HTR-8/SVneo (cell line): ENCODE measurements around the gene NIPAL1.
A peak's percentile ranks its signal among the peaks of the same experiment; 100 is the strongest.

Experiments used
- DNase-seq: peaks from one replicate; pipeline ENCODE4 v3.0.0; 2011; ENCODE audit warnings: low spot score, mixed read lengths; ENCODE audit not compliant: insufficient read length
- FAIRE-seq: peaks from 2 replicates; lab custom pipeline; 2011; peaks lifted over from hg19 to GRCh38; lab: Jason Lieb, UNC

NIPAL1 gene

DNA sequence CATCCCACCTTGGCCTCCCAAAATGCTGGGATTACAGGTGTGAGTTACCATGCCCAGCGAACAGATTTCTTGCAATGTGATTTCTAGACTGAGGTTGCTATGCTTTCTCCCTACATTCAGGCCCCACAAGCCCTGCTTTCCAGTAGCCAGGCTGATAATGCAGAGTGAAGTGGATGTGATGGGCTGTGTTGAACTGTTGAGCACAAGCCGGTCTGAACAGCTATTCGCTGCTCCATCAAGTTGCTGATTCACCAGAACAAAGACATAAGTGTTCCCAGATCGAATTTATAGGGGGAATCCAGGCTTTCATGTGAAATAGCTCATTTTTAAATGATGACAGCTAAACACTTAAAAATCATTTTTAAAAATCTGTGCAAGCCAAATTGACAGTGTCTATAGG, 8.0 kb downstream of the NIPAL1 start:
- DNase-seq (no peak), FAIRE-seq (no peak)

DNA sequence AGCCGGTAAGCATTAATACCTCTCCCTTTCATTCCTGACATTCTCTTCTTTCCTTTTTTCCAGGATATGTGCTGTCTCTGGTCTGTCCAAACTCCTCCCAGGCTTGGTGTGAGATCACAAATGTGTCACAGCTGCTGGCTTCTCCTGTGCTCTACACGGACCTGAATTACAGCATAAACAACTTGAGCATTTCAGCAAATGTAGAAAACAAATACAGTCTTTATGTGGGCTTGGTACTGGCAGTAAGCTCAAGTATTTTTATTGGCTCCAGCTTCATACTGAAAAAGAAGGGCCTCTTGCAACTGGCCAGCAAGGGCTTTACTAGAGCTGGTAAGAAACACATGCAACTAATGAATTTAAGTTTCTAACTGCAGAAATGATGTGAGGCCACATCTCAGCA, 8.4 kb downstream of the NIPAL1 start:
- DNase-seq (no peak), FAIRE-seq (no peak)

DNA sequence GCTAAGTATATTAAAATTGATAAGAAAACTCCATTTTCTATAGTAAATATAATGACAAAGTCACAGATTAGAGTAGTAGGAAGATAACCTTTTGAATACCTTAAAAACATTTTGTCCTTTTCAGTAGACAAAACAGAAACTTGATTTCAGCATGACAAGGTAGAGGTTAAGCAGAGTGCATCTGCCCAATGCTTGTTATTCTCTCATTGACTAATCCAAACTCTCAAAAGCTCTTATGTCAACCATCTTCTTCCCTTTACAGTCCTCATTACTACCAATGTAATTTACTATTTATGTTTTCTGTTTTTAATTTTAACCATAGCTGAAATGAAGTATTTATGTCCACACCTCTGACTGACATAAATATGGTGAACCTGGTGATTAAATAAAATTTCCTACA, 11.1 kb downstream of the NIPAL1 start:
- DNase-seq (no peak), FAIRE-seq (no peak)

DNA sequence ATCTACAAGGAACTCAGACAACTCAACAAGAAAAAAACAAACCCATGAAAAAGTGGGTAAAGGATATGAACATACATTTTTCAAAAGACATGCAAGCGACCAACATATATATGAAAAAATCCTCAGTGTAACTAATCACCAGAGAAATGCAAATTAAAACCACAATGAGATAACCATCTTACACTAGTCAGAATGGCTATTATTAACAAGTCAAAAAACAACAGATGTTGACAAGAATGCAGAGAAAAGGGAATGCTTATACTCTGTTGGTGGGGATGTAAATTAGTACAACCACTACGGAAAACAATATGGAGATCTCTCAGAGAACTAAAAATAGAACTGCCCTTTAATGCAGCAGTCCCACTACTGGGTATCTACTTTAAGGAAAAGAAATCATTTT, 12.1 kb downstream of the NIPAL1 start:
- DNase-seq (no peak), FAIRE-seq (no peak)

DNA sequence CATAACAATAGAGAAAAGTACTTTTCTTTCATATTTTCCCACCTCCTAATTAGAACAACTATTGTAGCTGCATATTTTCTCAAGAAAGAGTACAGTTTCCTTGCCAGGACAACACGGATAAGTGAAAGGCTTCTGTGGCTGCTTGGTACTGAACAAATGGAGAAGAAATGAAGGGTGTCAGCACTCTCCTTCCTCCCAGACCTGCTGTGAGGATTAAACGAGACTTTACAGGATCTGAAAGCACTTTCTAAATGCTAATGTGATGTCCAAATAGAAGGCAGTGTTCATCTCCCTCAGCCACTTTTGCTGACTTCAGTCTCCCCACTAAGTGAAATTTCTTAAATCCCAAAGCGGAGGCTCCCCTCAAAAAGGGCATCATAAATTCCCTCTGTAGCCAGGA, 13.9 kb downstream of the NIPAL1 start:
- no peak for DNase-seq
- FAIRE-seq: no peak

DNA sequence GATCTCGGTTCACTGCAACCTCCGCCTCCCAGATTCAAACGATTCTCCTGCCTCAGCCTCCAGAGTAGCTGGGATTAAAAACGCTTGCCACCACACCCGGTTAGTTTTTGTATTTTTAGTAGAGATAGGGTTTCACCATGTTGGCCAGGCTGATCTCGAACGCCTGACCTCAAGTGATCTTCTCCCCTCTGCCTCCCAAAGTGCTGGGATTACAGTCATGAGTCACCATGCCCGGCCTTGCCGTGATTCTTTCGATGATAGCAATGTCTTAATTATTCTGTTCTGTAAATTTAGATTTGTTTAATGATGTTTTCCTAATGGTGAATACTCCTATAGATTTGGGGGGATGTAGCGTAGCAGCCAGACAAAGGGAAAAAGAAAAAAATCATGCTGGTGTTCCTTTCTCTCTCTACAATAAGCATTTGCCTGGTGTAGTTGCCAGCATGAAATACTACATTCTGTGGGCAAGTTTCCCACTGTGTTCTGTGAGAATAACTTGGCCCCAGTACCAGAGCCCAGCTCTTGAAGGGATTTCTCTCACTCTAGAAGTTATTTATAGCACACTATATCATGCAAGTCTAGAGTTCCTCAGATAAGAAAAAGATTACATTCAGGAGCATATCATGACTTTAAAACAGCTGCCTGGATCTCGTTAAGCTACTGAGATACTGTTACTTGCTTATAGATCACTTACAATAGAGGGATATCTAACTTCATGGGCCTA, 15.4 kb downstream of the NIPAL1 start:
- FAIRE-seq (no peak), DNase-seq (no peak)

DNA sequence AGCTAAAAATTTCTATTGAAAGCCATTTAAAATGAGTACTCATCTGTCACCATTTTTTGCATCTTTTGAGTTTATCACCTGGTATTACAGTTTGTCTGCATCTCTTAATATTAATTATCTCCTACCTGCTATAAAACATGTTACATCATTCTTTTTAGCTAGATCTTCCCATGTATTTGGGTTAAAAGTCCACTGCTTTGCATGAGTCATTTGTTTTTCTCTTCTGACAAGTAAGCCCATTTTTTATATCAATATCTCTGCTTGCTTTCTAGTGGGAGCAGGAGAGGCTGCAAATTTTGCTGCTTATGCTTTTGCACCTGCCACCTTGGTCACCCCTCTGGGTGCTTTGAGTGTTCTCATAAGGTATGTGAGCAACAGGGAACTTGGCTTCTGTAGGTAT, 16.1 kb downstream of the NIPAL1 start:
- DNase-seq: no peak
- no peak for FAIRE-seq

DNA sequence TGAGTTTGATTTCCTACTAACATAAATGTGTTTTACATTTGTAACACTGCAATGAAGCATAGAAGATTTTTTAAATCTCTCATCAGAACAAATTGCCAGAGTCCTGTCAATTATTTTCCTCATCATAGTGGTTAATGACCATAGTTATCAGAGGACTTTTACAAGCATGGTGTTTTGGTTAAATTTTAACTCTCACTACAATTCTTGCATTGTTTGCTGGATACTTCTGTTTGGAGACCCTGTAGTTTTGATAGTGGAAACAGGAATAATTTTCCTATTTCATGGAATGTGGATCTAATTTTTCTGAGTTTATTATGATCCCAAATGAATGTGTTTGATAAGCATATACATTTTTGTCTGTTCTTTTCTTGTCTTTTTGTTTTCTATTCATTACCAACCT, 16.8 kb downstream of the NIPAL1 start:
- no peak for DNase-seq
- FAIRE-seq: no peak

DNA sequence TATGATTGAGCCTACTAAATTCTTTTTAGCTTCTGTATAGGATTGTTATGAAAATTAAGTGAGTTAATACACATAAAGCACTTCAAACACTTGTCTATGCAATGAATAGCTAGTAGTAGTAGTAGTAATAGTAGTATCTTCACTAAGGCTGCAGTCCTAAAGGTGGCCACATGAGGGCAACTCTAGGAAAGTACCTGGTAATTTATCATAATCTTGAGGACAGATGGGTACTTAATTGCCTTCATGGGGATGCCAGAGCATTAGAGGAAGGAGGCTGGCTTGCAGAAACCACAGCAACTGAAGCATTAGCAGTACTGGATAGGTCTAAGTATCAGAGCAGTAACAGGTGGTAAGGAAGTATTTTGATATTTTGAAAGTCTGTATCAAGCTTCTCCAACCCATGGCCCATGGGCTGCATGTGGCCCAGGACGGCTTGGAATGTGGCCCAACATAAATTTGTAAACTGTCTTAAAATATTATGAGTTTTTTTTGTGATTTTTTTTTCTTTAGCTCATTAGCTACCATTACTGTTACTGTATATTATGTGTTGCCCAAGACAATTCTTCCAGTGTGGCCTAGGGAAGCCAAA, 17.3 kb downstream of the NIPAL1 start:
- DNase-seq: no peak
- peak; percentile 33 for FAIRE-seq

DNA sequence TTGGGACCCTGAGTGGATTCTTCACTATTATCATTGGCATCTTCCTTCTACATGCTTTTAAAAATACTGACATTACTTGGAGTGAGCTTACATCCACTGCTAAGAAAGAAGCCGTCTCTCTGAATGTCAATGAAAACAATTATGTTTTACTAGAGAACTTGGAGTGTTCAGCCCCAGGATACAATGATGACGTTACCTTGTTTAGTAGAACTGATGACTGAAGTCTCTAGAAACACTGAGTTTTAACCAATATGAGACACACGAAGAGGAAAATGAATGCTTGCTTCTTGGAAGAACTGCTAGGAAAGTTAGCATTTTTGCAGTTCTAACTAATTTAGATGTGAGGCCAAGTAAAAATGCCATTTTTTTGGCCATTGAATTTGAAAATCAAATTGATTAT, 19.4 kb downstream of the NIPAL1 start:
- FAIRE-seq: no peak
- DNase-seq: no peak

DNA sequence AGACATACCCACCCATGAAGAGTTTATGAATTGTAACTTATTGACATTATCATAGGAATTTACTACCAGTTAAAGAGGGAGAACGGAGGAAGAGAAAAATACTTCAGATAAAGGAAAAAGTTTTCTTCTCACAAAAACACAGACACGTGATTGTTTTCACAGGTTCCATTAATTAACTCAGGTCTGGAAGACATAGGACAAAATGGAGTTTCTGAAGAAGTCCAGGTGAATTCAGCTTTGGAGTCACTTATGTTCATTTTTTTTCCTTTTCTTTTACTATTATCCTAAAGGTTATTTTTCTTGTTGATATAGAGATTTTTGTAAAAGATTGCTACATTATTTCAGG, 20.5 kb downstream of the NIPAL1 start:
- no peak for FAIRE-seq

DNA sequence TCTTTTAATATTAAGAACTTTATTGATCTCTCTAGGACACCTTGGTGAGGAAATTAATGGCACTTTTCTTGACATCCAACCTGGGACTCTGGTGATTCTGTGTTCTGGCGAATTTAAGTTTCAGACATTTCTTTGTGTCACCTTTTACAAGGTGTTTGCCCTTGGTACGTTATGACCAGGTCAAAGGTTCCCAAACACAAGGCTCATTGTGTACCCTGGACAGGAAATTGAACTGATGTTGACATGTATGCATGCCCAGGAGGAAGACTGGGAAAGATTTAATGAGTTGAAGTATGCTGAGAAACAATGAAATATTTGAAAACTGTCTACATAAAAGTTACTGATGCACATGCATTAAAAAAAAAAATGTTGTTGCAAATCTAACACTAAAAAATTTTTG, 22.1 kb downstream of the NIPAL1 start:
- FAIRE-seq (no peak), DNase-seq (no peak)

More for the DNA sequence above, 20.5 kb downstream of the NIPAL1 start:
- no peak for DNase-seq

DNA sequence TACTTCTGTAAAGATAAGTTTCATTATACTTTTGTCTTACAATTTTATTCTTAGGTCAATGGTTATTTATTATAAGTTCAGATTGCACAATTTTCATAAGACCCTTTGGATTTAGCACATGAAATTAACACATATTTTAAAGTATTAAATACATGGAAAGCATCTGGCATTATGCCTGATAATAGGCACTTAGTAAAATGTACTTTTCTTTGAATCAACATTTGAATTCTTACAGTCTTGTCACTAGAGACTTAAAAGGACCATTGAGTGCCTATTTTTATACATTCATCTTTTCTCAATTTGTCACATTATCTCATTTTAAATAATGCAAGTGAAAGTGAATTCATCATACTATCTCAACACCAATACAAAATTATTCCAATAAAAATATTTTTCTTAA, 23.0 kb downstream of the NIPAL1 start:
- DNase-seq (no peak), FAIRE-seq (no peak)

DNA sequence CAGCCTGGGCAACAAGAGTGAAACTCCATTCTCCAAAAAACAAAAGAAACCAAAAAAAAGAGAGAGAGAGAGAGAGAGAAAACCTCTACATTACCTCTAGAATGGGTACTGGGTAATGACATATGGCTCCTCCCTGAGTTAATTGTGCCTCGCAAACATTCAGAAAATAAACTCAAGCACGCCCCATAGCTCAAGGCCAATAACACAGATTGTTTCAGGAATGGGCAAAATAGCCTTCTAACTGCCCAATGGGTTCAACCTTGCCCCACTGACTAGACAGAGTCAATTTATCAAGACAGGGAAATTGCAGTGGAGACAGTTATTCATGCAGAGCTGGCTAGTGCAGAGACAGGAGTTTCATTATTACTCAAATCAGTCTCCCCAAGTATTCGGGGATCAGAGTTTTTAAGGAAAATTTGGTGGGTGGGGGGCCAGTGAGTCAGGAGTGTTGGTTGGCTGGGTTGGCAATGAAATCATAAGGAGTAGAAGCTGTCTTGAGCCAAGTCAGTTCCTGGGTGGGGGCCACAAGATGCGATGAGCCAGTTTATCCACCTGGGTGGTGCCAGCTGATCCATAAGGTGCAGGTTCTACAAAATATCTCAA, 25.1 kb downstream of the NIPAL1 start:
- DNase-seq: no peak
- FAIRE-seq: no peak

DNA sequence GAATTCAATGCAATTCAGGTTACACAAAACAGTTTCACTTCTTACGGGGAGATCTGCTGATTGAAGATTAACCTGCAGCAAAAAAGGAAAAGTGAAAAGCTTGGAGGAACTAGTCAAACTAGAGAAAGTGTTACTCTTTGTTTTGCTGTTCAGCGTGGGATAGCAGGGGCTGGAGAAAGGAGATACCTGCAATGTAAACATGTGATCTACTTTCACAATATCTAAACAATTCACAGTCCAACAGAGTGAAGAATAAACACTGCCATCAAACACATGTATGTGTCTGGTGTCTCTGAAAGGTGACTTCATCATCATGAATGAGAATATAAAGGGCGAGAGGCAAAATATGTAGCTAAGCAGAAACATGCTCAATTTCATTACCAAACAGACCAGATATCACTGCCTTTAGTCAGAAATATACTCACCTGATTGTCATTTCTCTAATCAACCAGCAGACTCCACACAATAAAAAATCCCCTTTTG, 26.4 kb downstream of the NIPAL1 start:
- FAIRE-seq (no peak), DNase-seq (no peak)

DNA sequence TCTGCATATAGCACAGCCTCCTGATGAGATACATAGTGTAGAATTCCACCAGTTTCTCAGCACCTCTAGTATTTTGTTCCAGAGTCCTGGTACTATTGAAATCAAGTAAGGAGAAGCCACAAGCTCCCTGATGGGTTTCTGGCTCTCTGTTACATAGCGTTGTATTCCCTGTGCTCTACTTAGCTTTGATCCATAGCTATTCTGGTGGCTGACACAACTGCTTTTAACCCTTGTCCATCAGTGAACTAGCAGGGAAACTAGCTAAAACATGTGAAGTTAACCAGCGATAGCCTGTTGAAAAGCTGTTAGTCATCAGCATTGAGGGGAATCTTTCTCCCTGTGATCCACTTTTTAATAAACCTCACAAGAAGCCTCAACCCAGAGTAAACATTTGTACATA, 26.9 kb downstream of the NIPAL1 start:
- no peak for DNase-seq
- no peak for FAIRE-seq

DNA sequence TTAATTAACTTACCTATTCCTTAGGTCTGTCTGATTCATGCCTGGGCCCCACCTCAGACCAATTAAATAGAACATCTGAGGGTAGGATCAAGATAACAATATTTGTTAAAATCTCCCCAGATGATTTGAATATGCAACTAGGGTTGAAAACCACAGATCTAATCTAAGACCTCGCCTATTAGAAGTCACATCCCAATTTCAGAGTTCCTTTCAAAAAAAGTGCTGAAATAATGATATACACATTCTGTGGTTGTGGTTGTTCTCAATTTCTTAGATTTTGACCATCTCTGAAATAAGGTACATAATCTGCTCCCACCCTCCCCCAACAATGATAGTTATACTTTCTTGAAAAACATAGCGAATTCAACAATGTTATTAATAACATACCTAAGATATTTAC, 27.7 kb downstream of the NIPAL1 start:
- no peak for DNase-seq
- no peak for FAIRE-seq

DNA sequence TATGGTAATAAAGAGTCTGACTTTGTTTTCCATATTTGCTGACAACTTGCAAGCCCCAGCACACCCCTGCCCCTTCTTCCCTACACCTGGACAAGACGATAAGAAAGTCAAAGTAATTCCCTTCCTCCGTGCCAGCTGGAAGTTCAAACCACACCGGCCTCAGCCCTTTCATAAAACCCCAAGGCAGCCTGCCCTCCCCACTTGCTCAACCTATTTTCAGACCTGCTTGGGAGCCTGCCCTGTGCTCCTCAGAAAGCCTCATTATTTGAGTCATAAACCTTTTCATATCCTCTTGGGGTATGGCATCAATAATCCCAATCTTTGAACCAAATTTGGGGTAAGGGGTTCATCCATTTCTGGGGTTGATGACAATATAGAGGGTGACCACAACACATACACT, 29.5 kb downstream of the NIPAL1 start:
- DNase-seq (no peak), FAIRE-seq (no peak)

DNA sequence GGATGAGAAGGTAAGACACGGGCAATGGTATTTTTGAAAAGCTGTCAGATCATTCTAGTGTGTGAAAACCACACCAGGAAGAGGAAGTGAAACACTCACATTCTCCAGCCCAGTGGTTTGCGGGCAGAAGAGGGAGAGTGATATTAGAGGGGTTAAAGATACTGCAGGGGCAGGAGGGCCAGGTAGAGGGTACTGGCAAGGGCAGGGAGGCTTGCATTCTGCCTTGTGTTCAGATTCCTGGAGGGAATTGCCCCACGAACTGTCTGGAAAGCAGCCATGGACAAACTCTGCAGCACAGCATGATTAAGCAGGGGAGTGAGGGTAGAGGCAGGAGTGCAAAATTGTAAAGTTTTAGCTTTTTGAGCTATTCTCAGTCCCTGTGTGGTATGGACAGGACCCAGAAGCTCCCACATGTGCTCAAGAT, 30.9 kb downstream of the NIPAL1 start:
- no peak for FAIRE-seq
- no peak for DNase-seq

DNA sequence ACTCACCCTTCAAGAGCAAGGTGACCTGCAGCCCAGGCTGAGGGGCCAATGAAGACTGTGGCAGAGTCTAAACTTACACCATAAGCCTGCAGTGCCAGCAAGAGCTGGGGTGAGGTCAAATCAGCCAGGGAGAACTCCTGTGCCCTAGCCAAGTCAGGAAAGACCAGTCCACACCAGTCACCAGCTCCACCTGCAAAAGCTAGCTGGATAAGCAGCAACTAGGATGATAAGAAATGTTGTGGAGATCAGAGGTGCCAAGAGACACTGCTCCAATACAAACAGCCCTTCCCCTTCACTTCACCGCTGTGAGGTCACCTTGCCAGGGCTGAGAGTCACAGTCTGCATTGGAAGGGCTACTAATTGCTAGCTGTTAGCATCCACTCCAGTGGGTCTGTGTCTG, 31.3 kb downstream of the NIPAL1 start:
- FAIRE-seq: no peak

DNA sequence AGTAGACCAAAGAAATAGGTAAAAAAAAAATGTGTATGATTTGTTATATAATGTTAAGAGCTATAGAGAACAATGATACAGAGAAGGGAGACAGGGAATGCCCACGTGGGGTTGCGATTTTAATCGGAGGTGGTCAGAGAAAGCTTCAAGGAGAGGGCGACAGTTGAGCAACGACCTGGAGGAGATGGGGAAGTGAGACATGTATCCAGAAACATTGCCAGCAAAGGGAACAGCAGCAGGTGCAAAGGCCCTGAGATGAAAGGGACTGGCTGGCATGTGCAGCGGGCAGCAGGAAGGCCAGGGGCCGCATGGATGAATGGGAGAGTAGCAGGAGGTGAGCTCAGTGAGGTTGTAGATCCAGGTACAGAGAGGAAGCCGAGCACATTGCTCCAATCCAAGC, 32.9 kb downstream of the NIPAL1 start:
- no peak for DNase-seq
- no peak for FAIRE-seq

More for the DNA sequence above, 31.3 kb downstream of the NIPAL1 start:
- no peak for DNase-seq

DNA sequence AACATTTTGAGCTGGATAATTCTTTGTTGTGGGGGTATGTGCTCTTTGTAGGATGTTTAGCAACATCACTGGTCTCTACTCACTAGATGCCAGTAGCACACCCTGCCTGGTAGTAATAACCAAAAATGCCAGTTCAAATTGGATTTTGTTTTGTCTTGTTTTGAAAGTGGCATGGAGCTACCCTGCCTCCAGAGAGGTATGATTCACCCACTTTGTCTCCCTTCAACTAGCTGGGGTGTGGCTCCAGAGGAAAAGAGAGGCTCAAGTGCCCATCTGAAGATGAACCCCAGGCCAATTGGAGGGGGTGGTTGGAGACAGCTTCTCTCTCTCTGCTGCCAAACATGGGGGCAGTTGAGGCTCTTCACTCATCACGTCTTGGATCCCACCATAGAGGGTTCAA, 34.5 kb downstream of the NIPAL1 start:
- FAIRE-seq: no peak
- no peak for DNase-seq
